Measurements from ENCODE around the gene TCOF1. TPM values are rescaled to one million over a fixed set of nuclear protein-coding genes. Genes with fewer than 3 reads are reported as not detected.

Gene TCOF1
- 62.5 to 82.0 TPM (median 74.3 TPM) in 5 replicates for total RNA-seq (2022; extraction: Qiagen RNA extraction; ENCODE audit: low read depth)

GRCh38 chr5:150357326-150358260 lies at the start of gene TCOF1:
TCOF1 (plus strand) TSS chr5:150357697; CDS start chr5:150357747, 50 bp downstream.

GRCh38 chr5:150412319-150413175 lies 55.0 kb downstream of the TCOF1 start, which contains the start of gene CD74:
CD74 (minus strand) TSS chr5:150412910; CDS start chr5:150412749, 161 bp downstream.

Other genes starting within 250 kb of the TCOF1 start
- 0.09 to 0.75 TPM (median 0.43 TPM) in 5 replicates for gene PDGFRB, start 201.9 kb upstream of the TCOF1 start, total RNA-seq (2022; extraction: Qiagen RNA extraction; ENCODE audit: low read depth)
- gene CDX1, start 190.9 kb upstream of the TCOF1 start, total RNA-seq (2022; extraction: Qiagen RNA extraction; ENCODE audit: low read depth): not detected in 5 replicates
- gene SLC6A7, start 167.6 kb upstream of the TCOF1 start, total RNA-seq (2022; extraction: Qiagen RNA extraction; ENCODE audit: low read depth): 0.03 to 0.05 TPM in 2 of 5 replicates, not detected in the others
- 0.64 to 0.97 TPM (median 0.89 TPM) in 5 replicates for gene CAMK2A, start 67.9 kb upstream of the TCOF1 start, total RNA-seq (2022; extraction: Qiagen RNA extraction; ENCODE audit: low read depth)
- 28.6 to 39.5 TPM (median 34.0 TPM) in 5 replicates for gene ARSI, start 54.8 kb upstream of the TCOF1 start, total RNA-seq (2022; extraction: Qiagen RNA extraction; ENCODE audit: low read depth)
- 0.12 TPM in 1 of 5 replicates, not detected in the others for gene CD74, start 55.2 kb downstream of the TCOF1 start, total RNA-seq (2022; extraction: Qiagen RNA extraction; ENCODE audit: low read depth)
- 2,853 to 3,429 TPM (median 2,971 TPM) in 5 replicates for gene RPS14, start 92.0 kb downstream of the TCOF1 start, total RNA-seq (2022; extraction: Qiagen RNA extraction; ENCODE audit: low read depth)
- gene NDST1, start 150.4 kb downstream of the TCOF1 start, total RNA-seq (2022; extraction: Qiagen RNA extraction; ENCODE audit: low read depth): 50.4 to 70.1 TPM (median 62.6 TPM) in 5 replicates